GM21723 (cell line): ENCODE results near the gene MIX23.

Source experiments
- ATAC-seq: cut with Tn5 transposase; IDR thresholded peaks from one replicate; pipeline ENCODE4 v1.9.1; 2021; ENCODE audit warnings: mild to moderate bottlenecking, moderate library complexity; ENCODE audit not compliant: unreplicated experiment

MIX23 gene

DNA sequence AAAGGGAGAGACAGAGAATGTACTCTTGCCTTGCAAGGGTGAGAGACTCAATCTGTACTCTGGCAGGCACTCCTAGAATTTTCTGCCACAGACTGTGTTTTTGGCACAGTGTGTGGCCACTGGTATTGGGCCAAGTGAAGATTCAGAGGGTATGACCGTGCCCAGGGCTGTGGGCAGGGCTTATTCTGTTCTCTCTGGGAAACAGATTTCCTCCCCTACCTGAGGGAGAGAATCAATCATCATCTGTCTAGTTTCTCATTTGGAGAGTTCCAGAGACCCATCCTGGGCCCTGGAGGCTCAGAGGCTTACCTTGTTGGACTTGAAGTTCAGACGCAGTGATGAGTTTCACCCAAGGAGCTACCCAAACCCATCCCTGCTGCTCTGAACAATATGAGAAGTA lies 29.8 kb downstream of the MIX23 start:
- no peak for ATAC-seq

DNA sequence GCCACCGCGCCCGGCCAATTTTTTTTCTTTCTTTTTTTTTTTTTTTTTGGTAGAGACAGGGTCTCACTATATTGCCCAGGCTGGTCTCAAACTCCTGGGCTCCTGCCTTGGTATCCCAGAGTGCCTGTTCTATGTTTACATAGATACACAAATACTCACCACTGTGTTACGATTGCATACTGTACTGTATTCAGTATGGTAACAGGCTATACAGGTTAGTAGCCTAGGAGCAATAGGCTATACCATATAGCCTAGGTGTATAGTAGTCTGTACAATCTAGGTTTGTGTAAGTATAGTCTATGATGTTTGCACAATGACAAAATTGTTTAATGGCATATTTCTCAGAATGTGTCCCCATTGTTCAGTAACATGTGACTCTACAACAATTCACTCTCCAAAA lies 31.4 kb downstream of the MIX23 start:
- no peak for ATAC-seq

DNA sequence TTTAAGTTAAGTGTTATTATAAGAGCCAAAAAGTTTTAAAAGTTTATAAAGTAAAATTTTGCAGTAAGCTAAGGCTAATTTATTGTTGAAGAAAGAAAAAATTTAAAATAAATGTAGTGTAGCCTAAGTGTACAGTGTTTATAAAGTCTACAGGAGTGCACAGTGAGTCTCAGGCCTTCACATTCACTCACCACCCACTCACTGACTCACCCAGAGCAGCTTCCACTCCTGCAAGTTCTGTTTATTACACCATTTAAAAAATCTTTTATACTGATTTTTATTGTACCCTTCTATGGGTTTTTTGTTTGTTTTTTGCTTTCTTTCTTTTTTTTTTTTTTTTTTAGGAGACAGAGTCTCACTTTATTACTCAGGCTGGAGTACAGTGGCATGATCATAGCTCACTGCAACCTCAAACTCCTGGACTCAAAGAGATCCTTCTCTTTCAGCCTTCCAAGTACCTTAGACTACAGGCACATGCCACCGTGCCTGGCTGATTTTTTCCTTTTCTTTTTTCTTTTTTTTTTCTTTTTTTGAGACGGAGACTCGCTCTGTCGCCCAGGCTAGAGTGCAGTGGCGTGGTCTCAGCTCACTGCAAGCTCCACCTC lies 32.1 kb downstream of the MIX23 start:
- ATAC-seq = no peak

DNA sequence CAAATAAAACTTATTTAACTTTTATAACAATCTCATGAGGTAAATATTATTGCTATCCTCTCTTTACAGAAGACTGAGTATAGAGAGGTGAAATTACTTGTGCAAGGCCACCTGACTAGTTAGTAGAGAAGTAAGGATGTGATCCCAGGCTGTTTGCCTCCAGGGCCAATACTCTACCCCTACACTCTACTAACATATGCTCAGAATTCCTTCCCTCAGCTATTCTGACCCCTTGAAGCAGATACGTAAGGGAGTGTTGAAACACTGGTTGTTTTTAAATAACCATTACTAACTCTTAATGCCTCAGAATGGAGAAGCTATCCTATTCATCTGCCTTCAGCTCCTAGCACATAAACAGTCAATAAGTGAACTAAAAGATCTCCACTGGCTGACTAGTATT lies 33.9 kb downstream of the MIX23 start:
- no peak for ATAC-seq

DNA sequence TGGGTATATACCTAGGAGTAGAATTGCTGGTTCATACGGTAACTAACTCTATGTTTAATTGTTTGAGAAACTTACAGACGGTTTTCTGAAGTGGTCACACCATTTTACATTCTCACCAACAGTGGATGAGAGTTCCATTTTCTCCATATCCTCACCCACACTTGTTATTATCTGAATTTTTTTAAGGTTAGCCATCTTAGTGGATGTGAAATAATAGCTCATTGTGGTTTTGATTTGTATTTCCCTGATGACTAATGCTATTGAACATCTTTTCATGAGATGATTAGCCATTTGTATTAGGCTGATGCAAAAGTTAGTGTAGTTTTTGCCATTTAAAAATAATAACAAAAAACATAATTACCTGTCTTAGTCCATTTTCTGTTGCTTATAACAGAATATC lies 39.4 kb downstream of the MIX23 start:
- no peak for ATAC-seq

DNA sequence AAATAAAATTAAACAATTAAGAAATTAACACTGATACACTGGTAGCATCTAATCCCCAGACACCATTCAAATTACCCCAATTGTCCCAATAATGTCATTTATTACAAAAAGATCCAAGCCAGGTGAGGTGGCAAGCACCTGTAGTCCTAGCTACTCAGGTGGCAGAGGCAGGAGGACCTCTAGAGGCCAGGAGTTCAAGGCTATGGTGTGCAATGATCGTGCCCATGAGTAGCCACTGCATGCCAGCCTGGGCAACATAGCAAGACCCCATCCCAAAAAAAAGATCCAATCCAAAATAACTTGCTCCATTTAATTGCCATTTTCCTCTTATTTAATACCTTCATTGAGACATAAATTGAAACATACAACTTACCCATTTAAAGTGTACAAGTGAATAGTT lies 40.2 kb downstream of the MIX23 start:
- ATAC-seq = no peak

DNA sequence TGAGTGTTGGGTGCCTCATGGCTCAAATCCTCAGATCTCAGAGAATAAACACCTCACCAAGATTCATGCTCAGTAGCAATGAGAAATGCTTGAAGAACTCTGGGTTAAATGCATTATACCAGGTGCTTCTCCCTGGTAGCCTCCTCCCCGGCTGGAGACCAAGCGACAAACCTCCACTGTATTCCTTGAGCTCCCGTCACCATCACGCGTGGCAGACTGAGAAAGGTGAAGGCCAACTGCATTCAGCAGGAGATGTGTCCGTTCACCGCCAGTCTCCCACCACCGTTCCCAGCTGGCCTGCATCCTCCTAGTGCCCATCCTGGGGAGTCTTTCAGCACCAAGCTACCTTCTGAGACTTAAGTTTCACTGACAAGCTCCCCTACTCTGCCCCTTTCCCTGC lies 50.5 kb downstream of the MIX23 start:
- no peak for ATAC-seq

DNA sequence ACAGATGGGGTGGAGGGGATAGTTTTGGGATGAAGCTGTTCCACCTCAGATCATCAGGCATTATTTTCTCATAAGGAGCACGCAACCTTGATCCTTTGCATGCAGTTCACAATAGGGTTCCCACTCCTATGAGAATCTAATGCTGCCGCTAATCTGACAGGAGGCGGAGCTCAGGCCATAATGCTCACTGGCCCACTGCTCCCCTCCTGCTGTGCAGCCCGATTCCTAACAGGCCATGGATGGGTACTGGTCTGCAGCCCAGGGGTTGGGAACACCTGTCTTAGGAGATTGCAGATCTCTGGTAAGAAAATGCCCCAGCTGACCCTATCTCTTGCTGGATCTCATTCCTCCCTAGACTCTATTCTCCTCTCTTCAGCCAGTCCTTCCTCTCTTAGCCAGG lies 51.1 kb downstream of the MIX23 start:
- ATAC-seq = no peak

DNA sequence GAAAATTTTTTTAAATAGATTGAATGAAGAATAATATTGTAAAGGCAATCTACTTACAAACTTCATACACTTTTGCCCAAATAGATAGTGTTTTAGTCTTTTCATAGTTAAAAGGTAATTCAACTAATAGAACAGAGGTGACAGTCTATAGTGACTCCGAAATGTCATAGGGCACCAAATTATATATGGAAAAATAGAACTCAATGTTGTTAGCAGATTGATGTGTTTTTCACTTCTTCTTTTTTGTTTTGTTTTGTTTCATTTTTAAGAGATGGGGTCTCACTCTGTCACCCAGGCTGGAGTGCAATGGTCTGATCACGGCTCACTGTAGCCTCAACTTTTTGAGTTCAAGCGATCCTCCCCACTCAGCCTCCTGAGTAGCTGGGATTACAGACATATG lies 57.3 kb downstream of the MIX23 start:
- no peak for ATAC-seq

DNA sequence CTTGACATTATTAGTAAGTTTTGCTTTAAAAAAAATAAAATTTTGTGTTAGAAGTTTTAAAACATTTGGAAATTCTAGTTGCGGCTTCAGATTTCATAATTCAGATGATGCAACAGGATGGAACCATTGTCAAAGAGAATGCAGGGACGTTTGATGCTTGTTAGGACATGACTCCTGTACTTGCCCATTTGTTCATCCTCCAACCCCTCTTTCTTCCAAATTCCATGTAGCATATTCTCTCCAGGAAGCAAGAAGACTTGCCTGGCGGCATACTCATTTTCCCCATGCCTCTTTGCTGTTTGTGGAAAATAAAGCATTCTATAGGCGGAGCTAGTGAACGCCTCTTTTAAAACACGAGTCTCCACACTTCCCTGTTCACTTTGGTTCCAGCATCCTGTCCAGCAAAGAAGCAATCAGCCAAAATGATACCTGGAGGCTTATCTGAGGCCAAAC lies 58.1 kb downstream of the MIX23 start, which contains the start of gene CSTA:
TSS of gene CSTA (plus strand) at position 378 of the 453 bp plus-strand sequence. CDS start at position 423, 45 bp downstream.
- ATAC-seq = no peak

DNA sequence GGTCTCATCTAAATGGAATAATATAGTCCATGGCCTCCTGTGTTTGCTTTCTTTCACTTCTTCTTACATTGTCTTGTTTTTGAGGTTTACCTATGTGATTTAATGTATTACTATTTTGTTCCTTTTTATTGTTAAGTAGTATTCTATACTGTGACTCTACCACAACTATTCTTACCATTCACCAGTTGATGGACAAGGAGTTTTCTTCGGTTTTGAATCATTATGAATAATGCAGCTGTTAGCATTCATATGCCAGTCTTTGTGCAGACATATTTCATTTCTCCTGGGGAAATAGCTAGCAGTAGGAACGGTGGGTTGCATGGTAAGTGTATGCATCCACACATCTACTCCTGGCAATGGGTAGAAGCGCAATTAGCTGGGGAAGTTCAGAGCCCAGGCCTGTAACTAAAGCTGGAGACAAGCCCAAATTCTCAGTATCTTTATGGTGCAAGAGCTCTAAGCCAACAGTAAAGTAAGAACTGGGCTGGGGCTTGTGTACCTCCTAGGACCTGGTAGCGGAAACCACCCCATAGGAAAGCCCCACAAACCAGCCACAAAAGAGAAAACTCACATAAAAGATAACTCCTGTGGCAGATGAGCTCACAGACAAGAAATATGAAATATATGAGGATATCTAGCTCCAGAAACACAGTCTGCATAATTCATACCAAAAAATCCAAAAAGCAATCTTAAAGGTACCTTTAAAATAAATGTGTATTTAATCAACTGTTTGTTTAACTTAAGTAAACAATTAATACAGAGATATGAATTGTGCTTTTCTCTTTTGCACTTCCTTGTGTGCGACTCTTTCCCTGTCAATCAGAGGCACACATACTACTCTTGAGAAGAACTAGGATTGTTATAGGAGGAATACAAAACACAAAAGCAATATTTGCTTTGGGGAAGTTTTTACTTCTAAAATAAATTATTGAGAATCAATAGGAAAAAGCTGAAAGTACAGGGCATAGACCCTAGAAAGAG lies 60.6 kb downstream of the MIX23 start:
- no peak for ATAC-seq

DNA sequence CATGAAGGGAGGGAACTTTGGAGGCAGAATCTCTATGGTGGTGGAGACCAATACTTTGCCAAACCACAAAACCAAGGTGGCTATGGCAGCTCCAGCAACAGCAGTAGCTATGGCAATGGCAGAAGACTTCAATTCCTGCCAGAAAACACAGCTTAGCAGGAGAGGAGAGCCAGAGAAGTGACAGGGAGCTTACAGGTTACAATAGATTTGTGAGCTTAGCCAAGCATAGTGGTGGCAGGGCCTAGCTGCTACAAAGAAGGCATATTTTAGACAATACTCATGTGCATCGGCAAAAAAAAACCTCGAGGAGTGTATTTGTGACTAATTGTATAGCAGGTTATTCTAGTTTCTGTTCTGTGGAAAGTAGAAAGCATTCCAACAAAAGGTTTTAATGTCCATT lies 64.4 kb downstream of the MIX23 start:
- ATAC-seq = no peak

DNA sequence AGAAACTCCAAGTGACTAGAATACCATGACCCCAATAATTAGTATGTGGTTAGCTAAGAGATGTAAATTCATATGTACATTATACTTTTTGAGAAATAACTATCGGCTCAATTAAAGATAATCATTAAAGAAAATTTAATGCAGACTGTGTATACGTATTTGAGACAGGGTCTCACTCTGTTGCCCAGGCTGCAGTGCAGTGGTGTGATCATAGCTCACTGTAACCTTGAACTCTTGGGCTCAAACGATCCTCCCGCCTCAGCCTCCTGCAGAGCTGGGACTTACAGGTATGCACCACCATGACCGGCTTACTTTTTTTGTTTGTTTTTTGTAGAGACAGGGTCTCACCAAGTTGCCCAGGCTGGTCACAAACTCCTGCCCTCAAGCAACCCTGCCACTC lies 66.7 kb downstream of the MIX23 start:
- no peak for ATAC-seq

DNA sequence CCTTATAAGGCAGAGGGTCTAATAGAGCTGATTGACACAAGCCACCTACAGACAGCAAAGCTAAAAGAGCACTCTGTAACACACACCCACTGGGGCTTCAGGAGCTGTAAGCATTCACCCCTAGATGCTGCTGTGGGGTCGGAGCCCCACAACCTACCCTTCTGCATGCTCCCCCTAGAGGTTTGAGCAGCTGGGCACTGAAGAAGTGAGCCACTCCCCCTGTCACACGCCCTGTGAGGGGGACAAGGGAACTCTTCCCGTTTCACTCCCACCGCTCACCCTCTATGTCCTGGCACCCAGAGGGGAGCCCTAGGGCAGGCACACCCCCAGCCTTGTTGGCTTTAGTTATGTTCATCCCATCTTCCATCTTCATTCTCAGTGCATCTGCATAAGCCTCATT lies 67.4 kb downstream of the MIX23 start:
- ATAC-seq = no peak

DNA sequence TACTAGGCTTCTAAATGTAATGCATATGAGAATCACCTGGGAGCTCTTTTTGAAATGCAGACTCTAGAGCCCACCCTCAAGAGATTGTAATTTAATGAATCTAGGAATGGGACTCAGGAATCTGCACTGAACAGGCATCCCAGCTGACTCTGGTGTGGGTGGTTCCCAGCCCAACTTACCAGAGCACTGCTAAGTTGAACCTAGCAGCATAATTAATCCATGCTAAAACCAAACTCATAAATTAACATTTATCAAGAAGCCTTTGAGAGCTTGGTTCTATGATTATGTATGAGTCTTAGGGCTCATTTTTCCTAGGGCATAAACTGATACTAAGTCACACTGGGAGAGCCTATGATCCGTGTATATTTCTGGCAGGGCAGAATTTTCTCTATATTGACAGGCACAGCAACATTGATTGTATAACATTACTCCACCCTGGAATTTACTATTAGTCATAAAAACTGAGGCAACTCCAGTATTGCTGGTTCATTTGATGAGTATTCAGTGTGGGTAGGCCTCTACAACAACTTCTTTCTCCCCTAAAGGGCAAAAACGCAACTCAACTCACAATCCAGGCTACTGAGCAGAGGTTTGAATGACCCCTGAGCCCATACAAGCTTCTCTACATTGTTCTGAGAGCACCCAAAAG lies 68.7 kb downstream of the MIX23 start:
- no peak for ATAC-seq

DNA sequence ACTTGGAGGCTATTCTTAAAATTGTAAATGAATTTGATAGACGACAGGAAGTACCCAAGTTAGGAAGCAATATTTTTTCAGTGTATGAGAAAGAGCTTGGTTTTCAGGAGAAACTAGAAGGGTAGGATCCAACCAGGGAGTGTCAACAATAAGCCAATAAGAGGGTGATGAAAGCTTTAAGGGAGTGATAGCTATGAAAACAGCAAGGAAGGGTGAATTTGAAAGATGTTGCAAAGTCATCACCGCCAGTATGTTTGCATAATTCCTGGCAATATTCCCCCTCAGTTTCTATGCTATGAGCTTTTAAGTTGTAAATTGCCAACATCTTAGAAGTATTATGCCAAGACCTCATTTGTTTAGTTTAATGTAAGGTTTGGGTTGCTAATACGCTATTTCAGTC lies 69.8 kb downstream of the MIX23 start:
- no peak for ATAC-seq

DNA sequence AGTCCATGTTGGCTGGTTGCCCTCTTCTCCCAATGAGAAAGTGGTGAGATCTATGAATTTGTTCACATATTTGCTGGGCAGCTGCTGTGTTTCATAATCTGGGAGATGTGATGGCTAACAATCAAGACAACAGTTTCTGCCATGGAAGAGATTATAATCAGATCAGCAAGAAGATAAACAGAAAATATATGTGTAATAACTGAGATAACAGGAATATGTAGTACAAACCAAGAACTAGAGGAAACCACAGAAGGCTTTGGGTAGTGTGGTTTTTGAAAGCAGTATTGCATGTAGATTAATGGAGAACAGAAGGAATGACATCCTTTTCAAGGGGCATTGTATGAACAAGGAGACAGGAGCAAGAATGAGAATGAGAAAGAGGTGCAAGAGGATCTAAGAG lies 70.2 kb downstream of the MIX23 start:
- no peak for ATAC-seq

DNA sequence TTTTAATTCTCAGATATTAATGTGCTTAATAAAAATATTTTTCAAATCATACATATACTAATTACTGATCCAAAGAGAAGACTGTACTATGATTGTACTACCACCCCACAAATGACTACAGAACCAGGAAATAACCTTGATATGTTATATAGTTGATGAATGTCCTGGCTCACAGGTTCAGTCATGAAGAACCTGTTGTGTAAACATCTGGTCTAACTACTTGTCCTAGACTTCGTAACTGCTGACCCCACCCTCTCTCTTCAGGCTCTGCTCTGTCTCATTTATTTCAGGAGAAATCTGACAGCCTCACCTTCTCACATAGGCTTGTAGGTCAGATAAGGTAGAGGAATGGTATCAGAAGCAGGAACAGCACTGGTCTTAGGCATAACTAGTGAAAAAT lies 72.7 kb downstream of the MIX23 start:
- no peak for ATAC-seq
